ENCODE measurements around the gene NFIA. TPM values are rescaled to one million over a fixed set of nuclear protein-coding genes. Genes with fewer than 3 reads are reported as not detected.

Gene NFIA
- total and polyA plus RNA-seq, 2 donors = 7.9 to 10.3 TPM

DNA sequence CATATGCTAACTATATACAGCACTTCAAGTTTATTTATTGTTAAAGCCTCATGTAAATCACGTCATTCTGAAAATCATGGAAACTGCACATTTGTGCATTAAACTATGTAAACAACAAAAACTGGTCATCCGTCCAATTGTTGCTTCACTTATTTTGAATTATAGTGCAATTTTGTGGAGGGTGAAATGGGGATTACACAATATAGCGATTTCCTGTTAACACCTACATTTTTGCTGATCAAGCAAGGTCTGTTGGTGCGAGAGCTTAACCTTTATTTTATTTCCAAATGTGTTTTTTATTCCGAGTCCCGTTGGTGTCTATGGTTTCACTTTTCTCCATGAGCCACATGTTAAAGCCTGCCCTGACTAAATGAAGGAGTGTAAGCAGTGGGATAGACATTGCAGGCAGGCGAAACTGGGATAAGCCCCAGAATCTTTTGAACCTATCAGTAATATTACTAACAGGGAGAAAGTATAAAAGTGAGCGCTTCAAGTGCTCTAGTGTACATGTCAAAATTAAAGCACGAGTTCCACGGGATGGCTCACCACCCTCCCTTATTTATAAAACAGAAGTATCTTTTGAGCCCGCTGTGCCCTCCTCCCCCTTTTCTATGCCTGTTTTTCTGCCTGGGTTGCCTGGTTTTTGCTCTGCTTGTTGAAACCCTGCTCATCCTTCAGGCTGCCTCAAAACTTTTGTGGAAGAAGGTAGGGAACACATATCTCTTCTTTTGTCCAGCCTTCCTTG lies 120.7 kb downstream of the NFIA start:
- no peaks in the 10 kb centered on the region for H3K9me3 ChIP-seq (ENCODE audit: control insufficient read depth in 2 of 2, insufficient read depth in 1 of 2, low read length in 1 of 2)
- 89% methylated on average over 11 of the region's 11 CpGs for WGBS
- no peaks in the 10 kb centered on the region for H3K36me3 ChIP-seq (ENCODE audit: control insufficient read depth in 2 of 2, insufficient read depth in 2 of 2, low read length in 1 of 2)
- peak overlapping the region in 1 of 2 donors; percentile 8 for H3K27ac ChIP-seq (ENCODE audit: low read depth in 1 of 2, low read length in 1 of 2)
- no peak for DNase-seq (ENCODE audit: low read depth in 6 of 9, low spot score in 9 of 9)
- H3K4me3 ChIP-seq (ENCODE audit: low read length in 2 of 2) = no peak overlapping the region
- H3K4me1 ChIP-seq (ENCODE audit: control insufficient read depth in 2 of 2, insufficient read depth in 2 of 2, low read length in 2 of 2) = no peaks in the 10 kb centered on the region
- H3K27me3 ChIP-seq (ENCODE audit: control insufficient read depth in 2 of 2, insufficient read depth in 1 of 2, low read length in 1 of 2) = no peaks in the 10 kb centered on the region

DNA sequence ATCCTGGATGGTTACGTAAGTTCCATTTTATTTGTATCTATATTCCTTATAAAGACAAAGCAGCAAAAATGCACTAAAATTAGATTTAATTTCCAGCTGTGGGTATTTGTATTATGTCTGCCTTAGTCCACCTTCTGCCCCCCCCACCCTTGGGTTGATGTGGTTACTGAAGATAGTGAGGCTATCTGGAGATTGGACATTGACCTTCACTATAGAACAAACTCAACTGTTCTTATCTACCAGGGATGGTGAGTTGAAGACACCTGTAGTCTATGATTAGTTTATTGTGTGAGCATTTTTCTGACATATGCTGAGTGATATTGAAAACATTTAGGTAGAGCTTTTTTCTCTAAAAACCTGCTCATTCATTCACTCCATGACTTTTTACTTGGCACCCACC lies 122.2 kb downstream of the NFIA start:
- Histone ChIP-seq H3K27ac (ENCODE audit: low read depth in 1 of 2, low read length in 1 of 2) (no peak overlapping the region), H3K36me3 (ENCODE audit: control insufficient read depth in 2 of 2, insufficient read depth in 2 of 2, low read length in 1 of 2) (no peaks in the 10 kb centered on the region), H3K9me3 (ENCODE audit: control insufficient read depth in 2 of 2, insufficient read depth in 1 of 2, low read length in 1 of 2) (no peaks in the 10 kb centered on the region), H3K27me3 (ENCODE audit: control insufficient read depth in 2 of 2, insufficient read depth in 1 of 2, low read length in 1 of 2) (no peaks in the 10 kb centered on the region), H3K4me1 (ENCODE audit: control insufficient read depth in 2 of 2, insufficient read depth in 2 of 2, low read length in 2 of 2) (no peaks in the 10 kb centered on the region), H3K4me3 (ENCODE audit: low read length in 2 of 2) (no peak overlapping the region)
- DNase-seq (ENCODE audit: low read depth in 6 of 9, low spot score in 9 of 9) = no peak
- 100% methylated on average over 1 of the region's 1 CpG for WGBS

DNA sequence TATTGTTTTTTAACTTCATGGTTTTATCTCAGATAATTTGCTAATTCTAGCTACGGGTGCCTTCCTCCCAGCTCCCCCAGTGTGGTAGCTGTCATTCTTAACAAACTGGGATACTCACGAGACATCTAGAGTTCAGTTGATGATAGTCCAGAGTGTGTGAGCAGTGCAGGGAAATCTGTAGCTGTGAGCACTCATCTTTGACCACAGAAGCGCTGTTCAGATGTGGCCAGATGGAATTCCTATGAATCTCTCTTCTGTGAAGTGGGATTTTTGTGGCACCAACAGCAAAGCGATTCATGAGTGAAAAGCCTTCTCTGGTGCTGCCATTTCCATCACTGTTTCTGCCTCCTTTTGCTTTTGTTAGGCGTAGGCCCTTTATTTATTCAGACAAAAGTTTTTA lies 125.1 kb downstream of the NFIA start:
- H3K36me3 ChIP-seq (ENCODE audit: control insufficient read depth in 2 of 2, insufficient read depth in 2 of 2, low read length in 1 of 2) = no peaks in the 10 kb centered on the region
- 75% methylated on average over 5 of the region's 5 CpGs for WGBS
- H3K4me1 ChIP-seq (ENCODE audit: control insufficient read depth in 2 of 2, insufficient read depth in 2 of 2, low read length in 2 of 2) = no peaks in the 10 kb centered on the region
- H3K27ac ChIP-seq (ENCODE audit: low read depth in 1 of 2, low read length in 1 of 2) = peak overlapping the region in 1 of 2 donors; percentile 43
- no peaks in the 10 kb centered on the region for H3K27me3 ChIP-seq (ENCODE audit: control insufficient read depth in 2 of 2, insufficient read depth in 1 of 2, low read length in 1 of 2)
- no peak for DNase-seq (ENCODE audit: low read depth in 6 of 9, low spot score in 9 of 9)
- H3K9me3 ChIP-seq (ENCODE audit: control insufficient read depth in 2 of 2, insufficient read depth in 1 of 2, low read length in 1 of 2) = no peaks in the 10 kb centered on the region
- no peak overlapping the region for H3K4me3 ChIP-seq (ENCODE audit: low read length in 2 of 2)

DNA sequence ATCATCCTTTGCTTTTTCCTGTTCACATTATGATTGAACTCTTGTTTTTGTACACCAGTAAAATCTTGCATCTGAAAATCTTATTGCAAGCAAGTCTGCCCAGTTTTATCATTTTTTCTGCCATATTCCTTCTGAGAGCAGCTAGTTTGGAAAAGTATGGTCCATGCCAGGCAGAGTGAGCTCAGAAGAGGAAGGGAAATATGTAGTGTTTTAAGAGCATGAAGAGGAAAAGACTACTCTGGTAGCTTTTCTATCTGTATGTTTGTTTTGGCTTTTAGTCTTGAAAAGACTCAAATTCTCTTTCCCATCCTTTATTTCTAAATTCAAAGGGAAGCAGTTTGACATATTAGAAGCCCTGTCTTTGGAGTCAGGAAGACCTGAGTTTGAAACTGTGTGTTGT lies 125.8 kb downstream of the NFIA start:
- no peak overlapping the region for H3K4me3 ChIP-seq (ENCODE audit: low read length in 2 of 2)
- H3K27ac ChIP-seq (ENCODE audit: low read depth in 1 of 2, low read length in 1 of 2) = no peak overlapping the region
- H3K4me1 ChIP-seq (ENCODE audit: control insufficient read depth in 2 of 2, insufficient read depth in 2 of 2, low read length in 2 of 2) = no peaks in the 10 kb centered on the region

DNA sequence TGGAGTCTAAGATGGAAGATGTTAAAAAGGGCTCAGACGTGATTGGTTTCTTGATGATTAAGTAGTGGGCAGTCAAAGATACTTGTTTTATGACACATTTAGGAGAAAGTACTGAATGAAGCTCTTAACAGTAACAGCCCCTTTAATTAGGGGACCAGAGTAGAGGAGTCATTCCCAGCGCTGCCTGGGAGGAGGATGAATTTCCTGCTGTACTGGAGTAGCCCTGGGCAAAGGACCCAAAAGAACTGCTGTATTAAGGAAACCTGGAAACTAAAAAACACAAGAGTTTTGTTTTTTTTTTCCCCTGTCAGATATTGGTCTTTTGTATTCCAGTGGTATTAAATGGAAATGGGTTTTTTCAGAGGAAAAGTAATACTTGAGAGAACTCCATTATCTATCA lies 126.5 kb downstream of the NFIA start:
- H3K27ac ChIP-seq (ENCODE audit: low read depth in 1 of 2, low read length in 1 of 2) = no peak overlapping the region
- no peaks in the 10 kb centered on the region for H3K36me3 ChIP-seq (ENCODE audit: control insufficient read depth in 2 of 2, insufficient read depth in 2 of 2, low read length in 1 of 2)
- WGBS = 94% methylated on average over 2 of the region's 2 CpGs
- H3K4me1 ChIP-seq (ENCODE audit: control insufficient read depth in 2 of 2, insufficient read depth in 2 of 2, low read length in 2 of 2) = no peaks in the 10 kb centered on the region
- no peaks in the 10 kb centered on the region for H3K9me3 ChIP-seq (ENCODE audit: control insufficient read depth in 2 of 2, insufficient read depth in 1 of 2, low read length in 1 of 2)
- H3K4me3 ChIP-seq (ENCODE audit: low read length in 2 of 2) = no peak overlapping the region
- no peaks in the 10 kb centered on the region for H3K27me3 ChIP-seq (ENCODE audit: control insufficient read depth in 2 of 2, insufficient read depth in 1 of 2, low read length in 1 of 2)
- no peak for DNase-seq (ENCODE audit: low read depth in 6 of 9, low spot score in 9 of 9)

More for the DNA sequence above, 125.8 kb downstream of the NFIA start:
- H3K36me3 ChIP-seq (ENCODE audit: control insufficient read depth in 2 of 2, insufficient read depth in 2 of 2, low read length in 1 of 2) = no peaks in the 10 kb centered on the region
- no peaks in the 10 kb centered on the region for H3K27me3 ChIP-seq (ENCODE audit: control insufficient read depth in 2 of 2, insufficient read depth in 1 of 2, low read length in 1 of 2)
- no peaks in the 10 kb centered on the region for H3K9me3 ChIP-seq (ENCODE audit: control insufficient read depth in 2 of 2, insufficient read depth in 1 of 2, low read length in 1 of 2)
- DNase-seq (ENCODE audit: low read depth in 6 of 9, low spot score in 9 of 9) = no peak

DNA sequence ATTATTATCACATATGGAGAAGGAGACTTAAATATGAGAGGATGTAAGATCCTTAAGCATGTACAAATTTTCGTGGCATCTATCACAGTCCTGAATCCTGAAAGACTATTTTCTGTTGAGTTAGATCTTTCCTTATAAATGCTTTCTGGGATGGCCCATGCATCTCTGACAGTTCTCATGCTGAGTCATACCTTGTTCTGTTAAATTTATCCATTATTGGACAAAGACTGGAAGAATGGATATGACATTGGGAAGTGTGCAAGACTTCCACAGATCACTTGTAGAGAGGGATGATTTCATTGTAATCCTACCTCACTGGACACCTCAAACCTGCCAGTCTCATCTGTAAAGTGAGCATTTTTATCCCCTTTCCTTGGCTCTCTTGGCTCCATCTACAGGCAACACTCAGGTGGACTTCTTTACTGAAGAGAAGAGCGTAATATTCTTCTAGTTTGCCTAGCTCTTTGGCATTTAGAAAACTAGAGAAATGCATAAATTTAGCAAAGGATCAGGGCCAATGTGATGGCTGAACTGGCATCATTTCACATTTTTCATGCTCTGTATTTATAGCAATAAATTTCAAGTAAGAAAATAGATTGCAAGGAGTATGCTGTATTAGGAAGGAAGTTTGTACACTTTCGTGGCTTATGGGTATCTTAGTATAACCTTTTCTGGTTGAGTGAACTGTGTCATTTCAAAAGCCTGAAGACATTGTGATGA lies 128.2 kb downstream of the NFIA start:
- Histone ChIP-seq H3K9me3 (ENCODE audit: control insufficient read depth in 2 of 2, insufficient read depth in 1 of 2, low read length in 1 of 2) (no peaks in the 10 kb centered on the region), H3K27me3 (ENCODE audit: control insufficient read depth in 2 of 2, insufficient read depth in 1 of 2, low read length in 1 of 2) (no peaks in the 10 kb centered on the region), H3K4me1 (ENCODE audit: control insufficient read depth in 2 of 2, insufficient read depth in 2 of 2, low read length in 2 of 2) (no peaks in the 10 kb centered on the region), H3K27ac (ENCODE audit: low read depth in 1 of 2, low read length in 1 of 2) (no peak overlapping the region), H3K36me3 (ENCODE audit: control insufficient read depth in 2 of 2, insufficient read depth in 2 of 2, low read length in 1 of 2) (no peaks in the 10 kb centered on the region), H3K4me3 (ENCODE audit: low read length in 2 of 2) (no peak overlapping the region)
- DNase-seq (ENCODE audit: low read depth in 6 of 9, low spot score in 9 of 9) = no peak
- WGBS = 94% methylated on average over 3 of the region's 3 CpGs

DNA sequence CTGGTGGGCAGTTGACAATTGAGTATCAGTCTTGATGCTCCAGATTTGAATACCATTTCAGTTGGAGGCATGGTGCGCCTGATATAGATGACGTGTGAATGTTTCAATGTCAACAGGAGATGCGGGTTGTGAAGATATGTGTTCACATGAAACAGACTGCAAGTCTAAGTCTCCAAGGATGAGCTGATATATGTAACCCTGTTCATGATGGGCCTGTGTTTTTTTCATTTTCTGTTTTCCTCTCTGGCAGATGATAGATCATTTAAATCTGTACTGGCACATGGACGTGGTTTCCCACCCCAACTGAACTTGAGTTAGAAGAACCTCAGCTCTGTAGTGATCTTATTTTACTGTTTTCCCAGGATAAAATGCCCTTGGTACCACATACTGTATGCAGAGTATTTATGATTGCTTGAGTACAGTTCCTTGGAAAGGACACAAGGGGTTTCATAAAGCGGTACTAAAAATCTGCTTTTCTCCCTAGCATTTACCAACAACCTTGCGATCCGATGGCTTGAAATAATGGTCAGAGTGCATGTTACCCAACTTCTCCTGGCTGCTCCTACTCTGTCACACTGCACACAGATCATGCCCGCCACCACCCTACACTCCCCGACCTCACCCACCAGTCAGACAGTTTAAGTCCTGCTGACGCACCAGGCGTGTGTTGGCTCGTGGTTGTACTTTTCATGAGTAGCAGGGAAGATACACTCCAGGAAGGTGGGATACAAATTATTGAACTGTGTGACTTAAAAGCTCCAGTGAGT lies 131.1 kb downstream of the NFIA start:
- Histone ChIP-seq H3K27ac (ENCODE audit: low read depth in 1 of 2, low read length in 1 of 2) (no peak overlapping the region), H3K4me1 (ENCODE audit: control insufficient read depth in 2 of 2, insufficient read depth in 2 of 2, low read length in 2 of 2) (no peaks in the 10 kb centered on the region), H3K36me3 (ENCODE audit: control insufficient read depth in 2 of 2, insufficient read depth in 2 of 2, low read length in 1 of 2) (no peaks in the 10 kb centered on the region), H3K9me3 (ENCODE audit: control insufficient read depth in 2 of 2, insufficient read depth in 1 of 2, low read length in 1 of 2) (no peaks in the 10 kb centered on the region), H3K27me3 (ENCODE audit: control insufficient read depth in 2 of 2, insufficient read depth in 1 of 2, low read length in 1 of 2) (no peaks in the 10 kb centered on the region), H3K4me3 (ENCODE audit: low read length in 2 of 2) (no peak overlapping the region)
- 97% methylated on average over 12 of the region's 12 CpGs for WGBS
- no peak for DNase-seq (ENCODE audit: low read depth in 6 of 9, low spot score in 9 of 9)

DNA sequence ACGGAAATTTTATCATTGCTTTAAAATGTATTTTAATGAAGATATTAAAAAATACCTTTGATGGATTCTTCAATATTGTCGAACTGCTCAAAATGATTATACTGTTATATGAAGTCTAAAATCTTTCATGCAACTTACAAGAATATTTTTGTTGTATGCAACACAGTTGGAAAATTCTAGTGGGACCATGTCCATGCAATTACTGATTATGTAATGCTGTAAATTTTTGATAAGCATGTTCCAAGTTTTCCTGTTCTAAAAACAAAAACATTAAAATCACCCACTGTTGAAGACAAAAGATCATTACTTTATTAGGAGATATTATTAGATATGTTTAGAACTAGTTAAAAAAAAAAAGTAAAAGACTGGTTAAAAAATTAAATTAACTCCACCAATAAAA lies 132.8 kb downstream of the NFIA start:
- no peak overlapping the region for H3K4me3 ChIP-seq (ENCODE audit: low read length in 2 of 2)
- H3K4me1 ChIP-seq (ENCODE audit: control insufficient read depth in 2 of 2, insufficient read depth in 2 of 2, low read length in 2 of 2) = no peaks in the 10 kb centered on the region
- WGBS = 95% methylated on average over 2 of the region's 2 CpGs
- H3K9me3 ChIP-seq (ENCODE audit: control insufficient read depth in 2 of 2, insufficient read depth in 1 of 2, low read length in 1 of 2) = no peaks in the 10 kb centered on the region
- H3K27ac ChIP-seq (ENCODE audit: low read depth in 1 of 2, low read length in 1 of 2) = no peak overlapping the region
- no peak for DNase-seq (ENCODE audit: low read depth in 6 of 9, low spot score in 9 of 9)
- H3K27me3 ChIP-seq (ENCODE audit: control insufficient read depth in 2 of 2, insufficient read depth in 1 of 2, low read length in 1 of 2) = no peaks in the 10 kb centered on the region
- H3K36me3 ChIP-seq (ENCODE audit: control insufficient read depth in 2 of 2, insufficient read depth in 2 of 2, low read length in 1 of 2) = no peaks in the 10 kb centered on the region

DNA sequence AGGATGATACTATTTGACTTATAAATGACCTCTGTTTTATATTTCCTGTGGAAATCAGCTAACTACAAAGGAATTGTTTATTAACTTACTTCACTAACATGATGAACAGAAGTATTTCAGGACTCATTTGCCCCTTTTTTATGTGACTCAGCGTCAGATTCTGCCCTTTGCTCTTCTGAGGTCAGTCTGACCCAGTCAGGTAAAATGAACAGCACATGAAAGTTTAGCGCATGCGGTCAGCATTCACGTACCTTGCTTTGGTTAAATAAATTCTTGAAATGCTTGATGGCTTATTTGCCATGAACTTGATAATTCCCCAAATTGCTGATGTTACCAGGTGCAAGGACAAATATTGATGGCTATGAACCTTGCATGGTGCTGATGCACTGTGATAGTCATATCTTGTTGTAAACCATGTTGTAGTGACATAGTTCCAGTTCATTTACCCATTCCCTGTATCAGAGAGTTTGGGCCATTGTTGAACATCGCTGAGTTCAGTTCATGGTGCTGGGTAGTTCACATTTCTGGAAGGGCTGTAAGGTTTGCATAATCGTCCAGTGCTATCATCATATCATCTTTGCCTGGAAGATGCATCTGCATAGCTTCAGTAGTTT lies 133.4 kb downstream of the NFIA start:
- H3K27ac ChIP-seq (ENCODE audit: low read depth in 1 of 2, low read length in 1 of 2) = no peak overlapping the region
- H3K4me3 ChIP-seq (ENCODE audit: low read length in 2 of 2) = no peak overlapping the region
- no peak for DNase-seq (ENCODE audit: low read depth in 6 of 9, low spot score in 9 of 9)
- no peaks in the 10 kb centered on the region for H3K4me1 ChIP-seq (ENCODE audit: control insufficient read depth in 2 of 2, insufficient read depth in 2 of 2, low read length in 2 of 2)
- H3K27me3 ChIP-seq (ENCODE audit: control insufficient read depth in 2 of 2, insufficient read depth in 1 of 2, low read length in 1 of 2) = no peaks in the 10 kb centered on the region
- no peaks in the 10 kb centered on the region for H3K9me3 ChIP-seq (ENCODE audit: control insufficient read depth in 2 of 2, insufficient read depth in 1 of 2, low read length in 1 of 2)
- H3K36me3 ChIP-seq (ENCODE audit: control insufficient read depth in 2 of 2, insufficient read depth in 2 of 2, low read length in 1 of 2) = no peaks in the 10 kb centered on the region
- 95% methylated on average over 6 of the region's 6 CpGs for WGBS

Data from thymus (tissue), 11 donors.